ENCODE data around the gene PCID2.

- TF ChIP-seq CTCF (IDR thresholded peaks at IDR 0.05) (no peak), ZFX (IDR thresholded peaks at IDR 0.05; ENCODE audit: borderline replicate concordance) (no peak)
These were observed 64.2 kb downstream of the PCID2 start for GRCh38 chr13:113144255-113144629.

All from 22Rv1 (cell line).